Loucy (cell line): Measurements from ENCODE around the gene LTBP4.

Source experiments
- EZH2phosphoT487 ChIP-seq: fragments of 200-600 bp; IDR thresholded peaks from 2 replicates; pipeline ENCODE4 v1.6.1; 2018; ENCODE audit warnings: antibody characterized with exemption, mild to moderate bottlenecking, moderate library complexity, borderline replicate concordance
- TF ChIP-seq, protein P1 (sequence below): fragments of 200-600 bp; sonication (generic); conservative IDR thresholded peaks from 2 replicates; pipeline ENCODE4 v1.5.1; 2014; ENCODE audit warnings: mild to moderate bottlenecking, antibody characterized with exemption, low read length

DNA sequence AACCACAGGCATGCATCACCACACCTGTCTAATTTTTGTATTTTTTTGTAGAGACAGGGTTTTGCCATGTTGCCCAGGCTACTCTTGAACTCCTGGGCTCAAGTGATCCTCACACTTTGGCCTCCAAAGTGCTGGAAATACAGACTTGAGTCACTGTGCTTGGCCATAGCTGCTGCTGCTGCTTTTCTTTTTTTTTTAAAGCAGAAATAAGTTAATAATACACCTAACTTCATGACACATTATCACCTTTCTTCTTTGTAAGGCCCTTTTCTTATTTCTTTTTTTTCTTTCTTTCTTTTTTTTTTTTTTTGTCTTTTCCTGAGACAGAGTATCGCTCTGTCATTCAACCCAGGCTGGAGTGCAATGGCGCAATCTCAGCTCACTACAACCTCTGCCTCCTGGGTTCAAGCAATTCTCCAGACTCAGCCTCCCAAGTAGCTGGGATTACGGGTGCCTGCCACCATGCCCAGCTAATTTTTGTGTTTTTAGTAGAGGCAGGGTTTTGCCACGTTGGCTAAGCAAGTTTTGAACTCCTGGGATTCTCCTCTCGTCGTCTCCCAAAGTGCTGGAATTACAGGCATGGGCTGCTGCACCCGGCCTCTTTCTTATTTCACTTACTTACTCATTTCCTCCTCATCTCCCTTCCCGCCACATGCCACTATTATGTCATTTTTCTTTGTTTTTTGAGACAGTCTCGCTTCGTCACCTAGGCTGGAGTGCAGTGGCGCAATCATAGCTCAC lies 15.8 kb upstream of the LTBP4 start:
- TF ChIP-seq, protein P1, sequence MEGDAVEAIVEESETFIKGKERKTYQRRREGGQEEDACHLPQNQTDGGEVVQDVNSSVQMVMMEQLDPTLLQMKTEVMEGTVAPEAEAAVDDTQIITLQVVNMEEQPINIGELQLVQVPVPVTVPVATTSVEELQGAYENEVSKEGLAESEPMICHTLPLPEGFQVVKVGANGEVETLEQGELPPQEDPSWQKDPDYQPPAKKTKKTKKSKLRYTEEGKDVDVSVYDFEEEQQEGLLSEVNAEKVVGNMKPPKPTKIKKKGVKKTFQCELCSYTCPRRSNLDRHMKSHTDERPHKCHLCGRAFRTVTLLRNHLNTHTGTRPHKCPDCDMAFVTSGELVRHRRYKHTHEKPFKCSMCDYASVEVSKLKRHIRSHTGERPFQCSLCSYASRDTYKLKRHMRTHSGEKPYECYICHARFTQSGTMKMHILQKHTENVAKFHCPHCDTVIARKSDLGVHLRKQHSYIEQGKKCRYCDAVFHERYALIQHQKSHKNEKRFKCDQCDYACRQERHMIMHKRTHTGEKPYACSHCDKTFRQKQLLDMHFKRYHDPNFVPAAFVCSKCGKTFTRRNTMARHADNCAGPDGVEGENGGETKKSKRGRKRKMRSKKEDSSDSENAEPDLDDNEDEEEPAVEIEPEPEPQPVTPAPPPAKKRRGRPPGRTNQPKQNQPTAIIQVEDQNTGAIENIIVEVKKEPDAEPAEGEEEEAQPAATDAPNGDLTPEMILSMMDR = no peak
- TF ChIP-seq EZH2phosphoT487 = no peak
